GM19035 (cell line): ENCODE data around the gene SCUBE2.

ENCODE experiments used
- ATAC-seq: cut with Tn5 transposase; IDR thresholded peaks from one replicate; pipeline ENCODE4 v1.9.1; 2021; ENCODE audit not compliant: unreplicated experiment

The SCUBE2 gene

DNA sequence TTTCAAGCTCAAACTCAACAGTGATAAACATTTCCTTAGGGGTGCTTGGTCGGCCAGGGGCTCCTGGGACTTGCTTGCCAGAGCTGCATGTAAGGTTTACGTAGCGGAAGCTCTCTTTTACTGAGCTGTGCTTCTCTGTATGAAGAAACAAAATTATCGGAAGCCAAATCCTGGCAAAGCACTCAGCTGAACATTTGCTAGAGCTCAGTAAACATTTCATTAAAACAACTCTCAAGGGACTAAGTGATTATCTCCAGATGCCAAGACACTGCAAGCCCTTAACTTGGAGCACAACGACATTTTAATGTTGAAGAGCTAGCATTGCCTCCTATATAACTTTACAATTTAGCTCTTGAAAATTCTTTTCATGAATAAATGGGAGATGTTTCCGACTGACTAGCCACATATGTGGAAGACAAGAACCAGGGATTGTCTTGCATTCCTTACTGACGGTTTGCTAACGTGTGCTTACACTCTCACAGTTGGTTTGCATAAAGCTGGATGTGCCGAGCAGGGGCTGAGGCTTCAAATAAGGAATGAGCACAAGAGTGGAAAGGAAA is 43.4 kb downstream of the SCUBE2 start:
- no peak for ATAC-seq

- no peak for ATAC-seq
Measured at GRCh38 chr11:9046481-9046880, 44.9 kb downstream of the SCUBE2 start.

DNA sequence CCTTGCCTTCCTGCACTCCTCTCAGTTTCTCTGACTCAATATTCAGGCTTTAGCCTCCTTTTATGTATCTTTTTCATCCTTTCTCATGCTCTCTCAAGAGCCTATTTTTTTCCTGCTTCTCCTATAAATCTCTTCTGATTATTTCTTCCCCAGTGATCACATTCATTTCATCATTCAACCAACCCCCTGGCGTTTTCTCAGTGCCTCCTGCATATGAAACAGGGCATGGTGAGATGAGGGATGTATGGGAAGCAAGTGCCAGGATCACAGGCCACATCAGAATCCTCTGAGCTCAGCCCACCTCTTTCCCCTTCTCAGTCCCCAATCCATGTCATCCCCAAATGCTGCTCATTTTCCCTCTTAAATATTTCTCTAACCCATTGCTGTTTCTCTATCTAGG is 48.9 kb downstream of the SCUBE2 start:
- no peak for ATAC-seq

GRCh38 chr11:9041747-9042146 is 49.7 kb downstream of the SCUBE2 start:
- no peak for ATAC-seq

DNA sequence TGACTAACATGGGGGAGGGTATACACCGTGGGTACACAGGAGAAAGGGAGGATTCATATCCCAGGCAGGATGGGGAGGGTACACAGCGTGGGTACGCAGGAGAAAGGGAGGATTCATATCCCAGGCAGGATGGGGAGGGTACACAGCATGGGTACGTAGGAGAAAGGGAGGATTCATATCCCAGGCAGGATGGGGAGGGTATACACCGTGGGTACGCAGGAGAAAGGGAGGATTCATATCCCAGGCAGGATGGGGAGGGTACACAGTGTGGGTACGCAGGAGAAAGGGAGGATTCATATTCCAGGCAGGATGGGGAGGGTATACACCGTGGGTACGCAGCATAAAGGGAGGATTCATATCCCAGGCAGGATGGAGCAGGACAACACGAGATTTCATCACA is 51.0 kb downstream of the SCUBE2 start:
- ATAC-seq, result no peak

GRCh38 chr11:9039863-9040262 is 51.5 kb downstream of the SCUBE2 start:
- no peak for ATAC-seq

- no peak for ATAC-seq
Measured at GRCh38 chr11:9039198-9039597, 52.2 kb downstream of the SCUBE2 start.

DNA sequence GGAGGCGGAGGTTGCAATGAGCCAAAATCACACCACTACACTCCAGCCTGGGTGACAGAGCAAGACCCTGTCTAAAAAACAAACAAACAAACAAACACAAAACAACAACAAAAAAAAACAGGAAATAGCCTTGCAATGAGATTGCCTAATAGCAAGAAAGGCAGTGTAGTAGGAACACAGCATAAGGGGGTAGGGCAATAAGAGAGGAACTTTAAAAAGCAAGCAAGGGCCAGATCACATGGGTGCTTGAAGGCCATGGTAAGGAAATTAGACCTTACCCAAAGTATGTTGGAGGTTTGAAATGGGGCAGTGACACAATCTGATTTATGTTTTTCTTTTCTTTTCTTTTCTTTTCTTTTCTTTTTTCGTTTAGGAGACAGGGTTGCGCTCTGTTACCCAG is 52.9 kb downstream of the SCUBE2 start:
- no peak for ATAC-seq

- ATAC-seq, result no peak
Measured at GRCh38 chr11:9037963-9038362, 53.4 kb downstream of the SCUBE2 start.

GRCh38 chr11:9037046-9037780 is 54.2 kb downstream of the SCUBE2 start:
- no peak for ATAC-seq

DNA sequence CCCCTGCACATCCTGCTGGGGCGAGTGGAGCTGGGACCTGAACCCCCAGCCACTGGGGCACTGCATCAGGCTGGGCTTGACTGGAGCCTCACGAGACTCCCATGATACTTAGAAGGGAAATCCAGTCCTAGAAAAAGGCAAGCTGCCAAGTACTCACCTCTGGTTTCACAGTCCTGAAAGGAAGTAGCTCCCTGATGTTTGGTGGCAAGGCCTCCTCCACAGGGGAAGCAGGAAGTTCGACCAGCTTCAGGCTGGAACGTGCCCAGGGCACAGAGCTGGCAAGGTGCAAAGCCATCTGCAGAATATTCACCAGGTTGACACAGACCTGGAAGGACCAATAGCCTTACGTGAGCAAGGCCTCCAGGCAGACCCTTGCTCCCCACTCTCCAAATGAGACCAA is 60.8 kb downstream of the SCUBE2 start:
- ATAC-seq, result no peak

GRCh38 chr11:9029422-9029821 is 62.0 kb downstream of the SCUBE2 start:
- no peak for ATAC-seq

DNA sequence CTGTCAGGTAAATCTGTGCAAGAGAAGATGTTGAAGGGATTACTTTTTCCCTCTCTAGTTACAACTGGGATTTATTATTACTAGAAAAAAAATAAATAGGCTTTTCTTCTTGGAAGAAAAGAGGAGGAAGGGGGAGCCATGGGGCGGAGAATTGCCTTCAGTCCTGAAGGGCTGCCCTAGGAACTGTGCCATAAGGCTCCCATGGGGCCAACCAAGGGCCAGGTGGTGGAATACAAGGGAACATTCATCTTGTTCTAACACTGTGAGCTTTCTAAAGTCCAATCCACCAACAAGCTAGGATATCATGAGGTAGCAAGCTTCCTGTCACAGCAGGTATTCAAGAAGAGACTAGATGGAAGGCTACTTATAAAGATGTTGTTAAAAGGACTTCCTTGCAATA is 62.8 kb downstream of the SCUBE2 start:
- ATAC-seq, result no peak

DNA sequence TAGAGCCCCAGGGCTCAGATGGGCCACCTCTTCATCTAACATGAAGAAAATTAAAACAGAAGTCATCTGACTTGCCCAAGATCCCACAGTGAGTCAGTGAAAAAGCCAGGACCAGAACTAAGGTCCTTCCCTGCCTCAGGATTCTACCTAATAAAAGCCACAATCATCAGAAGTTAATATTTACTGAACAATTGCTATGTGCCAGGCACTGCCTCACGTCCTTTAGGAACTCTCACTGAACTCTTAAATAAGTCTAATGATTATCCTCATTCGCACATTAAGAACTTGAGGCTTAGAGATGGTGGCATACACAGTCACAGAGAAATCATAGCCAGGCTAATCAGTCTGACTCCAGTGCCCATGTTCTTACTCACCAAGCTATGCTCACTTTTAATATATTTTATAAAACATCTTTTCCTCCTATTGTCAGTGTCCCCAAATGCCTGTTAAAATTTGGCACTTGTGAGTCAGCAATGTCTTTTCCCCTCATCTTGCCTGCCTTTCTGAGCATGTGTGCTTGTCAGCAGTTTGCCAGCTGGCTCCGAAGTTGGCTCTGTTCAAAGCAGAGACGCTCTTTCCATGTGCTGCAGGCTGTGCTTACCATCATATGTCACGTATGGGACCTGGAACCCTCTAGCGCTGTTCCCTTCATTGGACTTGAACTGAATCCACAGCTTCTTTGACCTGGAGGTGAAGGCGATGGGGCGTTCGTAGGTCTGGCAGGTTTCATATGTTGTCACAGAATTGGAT is 66.1 kb downstream of the SCUBE2 start:
- no peak for ATAC-seq

GRCh38 chr11:9022961-9023680 is 68.3 kb downstream of the SCUBE2 start:
- ATAC-seq, result no peak

DNA sequence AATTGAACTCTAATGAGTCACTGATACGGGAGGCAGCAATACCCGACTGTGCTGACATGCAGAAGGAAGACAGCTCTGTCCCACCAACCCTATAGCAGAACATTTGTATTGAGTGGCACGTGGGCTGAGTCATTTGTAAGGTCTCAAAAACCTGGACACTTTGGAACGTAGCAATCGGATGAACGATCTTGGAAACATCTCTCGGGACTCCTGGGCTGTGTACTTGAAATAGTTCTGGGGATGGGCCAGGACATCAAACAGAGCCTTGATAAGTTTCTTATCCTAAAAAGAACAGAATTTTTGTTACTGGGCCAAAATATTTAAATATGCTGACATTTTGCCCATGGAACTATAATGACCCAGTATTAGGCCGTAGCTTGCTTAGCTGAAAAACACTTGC is 70.5 kb downstream of the SCUBE2 start:
- no peak for ATAC-seq

- ATAC-seq, result no peak
Measured at GRCh38 chr11:9019861-9020260, 71.5 kb downstream of the SCUBE2 start.

- no peak for ATAC-seq
Measured at GRCh38 chr11:9017773-9018172, 73.6 kb downstream of the SCUBE2 start.

- ATAC-seq, result no peak
Measured at GRCh38 chr11:9016916-9017642, 74.3 kb downstream of the SCUBE2 start.

DNA sequence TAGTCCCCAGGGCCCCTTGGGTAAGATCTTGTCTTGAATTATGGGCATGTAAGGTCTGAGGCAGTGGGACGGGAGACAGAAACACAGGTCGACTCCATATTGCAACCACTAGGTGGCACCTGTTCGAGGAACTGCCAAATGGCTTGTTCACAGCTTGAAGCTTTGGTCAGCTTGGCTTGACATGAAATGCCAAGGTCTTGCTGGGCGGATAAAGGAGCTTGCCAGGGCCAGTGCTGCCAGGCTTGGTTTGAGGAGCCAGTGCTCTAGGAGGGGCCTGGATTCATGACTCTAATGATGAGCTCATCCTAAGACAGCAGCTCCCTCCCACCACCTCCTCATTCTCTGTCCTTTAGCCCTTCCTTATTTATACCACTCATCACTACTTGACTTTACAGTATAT is 75.7 kb downstream of the SCUBE2 start:
- ATAC-seq, result peak; percentile 78

- no peak for ATAC-seq
Measured at GRCh38 chr11:9014826-9015225, 76.6 kb downstream of the SCUBE2 start.
